ENCODE data around the gene NANOS3.
"Not testable (repeated sequence)": the region's sequence is repeated elsewhere in the genome, so short reads cannot be mapped to it uniquely, and the experiment has no call there.

Gene NANOS3

DNA sequence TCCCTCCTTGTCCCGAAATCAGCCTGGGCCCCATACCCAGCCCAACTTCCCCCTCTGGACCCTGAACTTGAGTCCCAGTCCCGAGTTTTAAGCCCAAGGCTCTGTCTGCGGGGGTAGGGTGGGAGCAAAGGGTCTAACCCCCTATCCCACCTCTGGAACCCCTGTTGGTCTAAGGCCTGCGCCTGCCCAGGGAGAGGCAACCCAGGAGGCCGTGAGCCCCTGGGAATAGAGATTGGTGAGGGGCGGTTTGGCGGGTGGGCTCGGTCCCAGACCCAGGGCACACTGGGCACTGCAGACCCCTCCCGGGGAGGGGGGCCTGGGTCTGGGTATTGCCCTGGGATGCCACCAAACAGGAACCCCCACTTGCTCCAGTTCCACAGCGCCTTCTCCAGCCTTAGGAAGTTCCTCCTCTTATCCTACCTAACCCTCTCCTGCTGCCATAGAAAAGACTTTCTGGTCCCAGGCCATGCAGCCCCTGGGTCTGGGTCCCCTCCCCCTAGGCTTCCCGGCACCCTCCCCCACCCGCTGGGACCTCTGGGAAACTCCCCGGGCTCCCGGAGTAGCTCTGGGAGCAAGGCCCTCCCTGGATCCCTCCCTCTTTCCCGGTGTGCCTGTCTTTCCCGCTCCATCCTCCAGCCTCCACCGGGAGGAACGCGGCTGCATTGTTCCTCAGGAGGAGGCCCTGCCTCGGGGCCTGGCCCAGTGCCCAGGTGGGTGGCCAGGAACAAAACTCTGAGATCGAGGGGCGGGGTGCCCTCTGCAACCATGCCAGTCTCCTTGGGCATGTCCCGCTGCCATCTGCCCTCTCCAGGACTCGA lies 33.6 kb upstream of the NANOS3 start:
- DNase-seq = no peak

DNA sequence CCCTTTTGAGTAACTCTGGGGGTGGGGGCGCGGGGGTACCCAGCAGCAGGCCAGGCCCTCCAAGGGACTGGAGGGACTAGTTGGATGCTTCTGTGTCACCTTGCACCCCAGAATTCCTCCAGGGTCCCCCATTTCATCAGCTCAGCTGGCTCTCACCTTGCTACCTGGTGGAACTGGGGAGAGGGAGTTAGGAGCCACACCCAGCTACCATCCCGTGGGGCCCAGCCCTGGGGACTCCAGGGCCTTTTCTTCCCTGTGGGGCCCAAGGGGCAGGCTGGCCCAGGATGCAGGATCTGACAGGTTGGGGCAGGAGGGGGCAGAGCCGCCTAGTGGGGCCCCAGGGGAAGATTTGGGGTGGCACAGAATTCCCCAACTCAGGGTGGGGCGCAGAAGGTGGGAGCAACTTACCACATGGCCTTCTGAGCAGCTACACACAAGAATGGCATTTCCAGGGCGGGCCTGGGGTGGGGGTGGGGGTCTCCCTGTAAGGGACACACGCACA lies 32.8 kb upstream of the NANOS3 start:
- DNase-seq = no peak

- peak; percentile 83 for DNase-seq
These were observed 30.2 kb upstream of the NANOS3 start for GRCh38 chr19:13846557-13847406.

DNA sequence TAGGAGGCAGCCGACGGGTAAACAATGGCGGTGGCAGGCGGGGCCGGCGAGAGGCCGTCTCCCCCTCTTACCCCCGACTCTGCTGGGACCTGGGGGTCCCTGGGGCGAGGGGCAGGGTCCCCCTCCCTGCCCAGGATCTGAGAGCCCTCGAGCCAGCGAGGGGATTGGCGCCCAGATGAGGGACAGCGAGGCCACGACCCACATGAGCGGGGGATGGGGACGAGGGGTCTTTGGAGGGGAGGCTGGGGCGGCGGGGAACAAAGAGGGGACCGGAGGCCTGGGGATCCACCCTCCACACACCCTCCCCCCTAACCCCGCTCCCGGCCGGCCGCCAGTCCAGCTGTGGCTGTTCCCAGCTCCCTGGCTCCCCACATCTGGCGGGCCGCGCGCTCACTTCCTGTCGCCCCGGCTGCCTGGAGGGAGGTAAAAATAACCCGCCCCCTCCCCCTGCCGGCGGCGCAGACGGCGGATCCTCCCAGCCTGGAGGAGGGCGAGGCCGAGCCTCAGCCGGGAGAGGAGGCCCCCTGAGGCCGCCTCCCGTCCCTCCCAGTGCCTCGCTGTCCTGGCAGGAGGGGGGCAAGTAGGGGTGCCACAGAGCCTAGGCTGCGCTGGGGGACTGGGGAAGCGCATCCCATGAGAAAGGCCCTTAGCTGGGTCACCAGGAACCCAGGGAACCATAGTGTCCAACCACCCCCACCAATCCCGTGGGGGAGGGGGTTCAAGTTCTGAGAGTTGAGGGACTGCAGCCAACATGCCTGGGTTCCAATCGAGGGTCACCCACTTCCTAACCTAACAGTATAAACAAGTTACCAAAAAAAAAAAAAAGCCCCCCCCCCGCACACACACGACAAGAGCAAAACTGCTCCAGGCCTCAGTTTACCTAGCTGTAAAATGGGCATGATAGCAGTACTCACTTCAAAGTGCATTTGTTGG lies 29.3 kb upstream of the NANOS3 start:
- DNase-seq = peak; percentile 58

DNA sequence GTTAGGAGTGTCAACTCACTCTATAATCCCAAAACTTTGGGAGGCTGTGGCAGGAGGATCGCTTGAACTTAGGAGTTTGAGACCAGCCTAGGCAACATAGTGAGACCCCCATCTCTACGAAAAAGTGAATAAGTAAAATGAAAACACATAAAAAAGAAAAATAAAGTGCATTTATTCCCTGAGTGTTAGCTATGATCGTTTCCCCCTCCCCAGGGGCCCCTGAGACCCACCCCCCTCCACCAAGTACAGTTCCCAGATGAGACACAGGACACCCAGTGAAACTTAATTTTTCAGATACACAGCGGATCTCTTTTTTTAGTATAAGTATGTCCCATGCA lies 28.6 kb upstream of the NANOS3 start:
- no peak for DNase-seq

GRCh38 chr19:13848798-13849676 lies 27.9 kb upstream of the NANOS3 start:
- no peak for DNase-seq

GRCh38 chr19:13849991-13850909 lies 26.7 kb upstream of the NANOS3 start:
- DNase-seq = peak; percentile 26

DNA sequence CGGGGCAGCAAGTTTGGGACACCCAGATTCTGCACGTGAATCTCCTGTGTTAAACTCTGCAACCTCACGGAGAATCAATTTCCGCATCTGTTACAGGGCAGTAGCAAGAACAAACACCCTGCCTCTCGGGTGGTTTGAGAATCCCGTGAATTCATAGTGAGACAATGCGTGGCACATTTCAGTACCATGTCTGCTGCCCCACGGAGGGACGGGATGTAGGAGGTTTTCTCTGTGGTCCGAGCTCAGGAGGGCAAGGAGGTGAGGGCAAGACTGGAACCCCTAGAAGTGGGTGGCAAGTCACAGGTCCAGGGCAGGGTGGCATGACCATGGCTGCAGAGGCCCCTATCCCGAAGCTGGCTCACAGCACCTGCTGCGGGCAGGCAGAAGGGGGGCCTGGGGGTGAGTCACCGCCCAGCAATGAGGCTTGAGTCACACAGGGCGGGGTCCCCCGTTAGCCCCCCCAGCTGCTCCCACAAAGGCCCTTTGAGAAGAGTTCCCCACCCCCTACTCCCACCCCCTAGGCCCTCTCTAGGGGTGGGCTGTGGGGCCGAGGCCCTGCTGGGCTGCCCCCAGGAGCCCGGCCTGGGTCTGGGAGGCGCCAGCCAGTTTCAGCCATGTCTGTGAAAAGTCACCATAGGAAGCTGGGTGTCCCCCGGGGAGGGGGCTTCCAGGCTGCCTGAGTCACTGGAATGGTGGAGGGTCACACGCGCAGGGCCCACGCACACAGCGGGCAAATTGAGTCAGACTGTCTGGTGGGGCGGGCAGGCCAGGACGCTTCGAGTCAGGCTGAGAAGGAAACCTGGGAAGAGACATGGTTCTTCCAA lies 25.8 kb upstream of the NANOS3 start:
- peak; percentile 69 for DNase-seq

GRCh38 chr19:13851734-13852114 lies 25.2 kb upstream of the NANOS3 start:
- DNase-seq = not testable (repeated sequence)

DNA sequence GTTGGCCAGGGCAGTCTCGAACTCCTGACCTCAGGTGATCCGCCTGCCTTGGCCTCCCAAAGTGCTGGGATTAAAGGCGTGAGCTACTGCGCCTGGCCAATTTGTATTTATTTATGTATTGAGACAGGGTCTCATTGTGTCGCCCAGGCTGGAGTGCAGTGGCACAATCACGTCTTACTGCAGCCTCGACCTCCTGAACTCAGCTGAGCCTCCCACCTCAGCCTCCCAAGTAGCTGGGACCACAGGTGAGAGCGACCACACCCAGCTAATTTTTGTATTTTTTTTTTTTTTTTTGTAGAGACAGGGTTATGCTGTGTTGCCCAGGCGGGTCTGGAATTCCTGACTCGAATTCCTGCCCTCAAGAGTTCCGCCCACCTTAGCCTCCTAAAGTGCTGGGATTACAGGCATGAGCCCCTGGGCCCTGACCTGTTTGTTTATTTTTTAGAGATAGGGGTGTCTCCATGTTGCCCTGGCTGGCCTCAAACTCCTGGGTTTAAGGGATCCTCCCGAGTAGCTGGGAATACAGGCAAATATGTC lies 24.7 kb upstream of the NANOS3 start:
- DNase-seq = not testable (repeated sequence)

DNA sequence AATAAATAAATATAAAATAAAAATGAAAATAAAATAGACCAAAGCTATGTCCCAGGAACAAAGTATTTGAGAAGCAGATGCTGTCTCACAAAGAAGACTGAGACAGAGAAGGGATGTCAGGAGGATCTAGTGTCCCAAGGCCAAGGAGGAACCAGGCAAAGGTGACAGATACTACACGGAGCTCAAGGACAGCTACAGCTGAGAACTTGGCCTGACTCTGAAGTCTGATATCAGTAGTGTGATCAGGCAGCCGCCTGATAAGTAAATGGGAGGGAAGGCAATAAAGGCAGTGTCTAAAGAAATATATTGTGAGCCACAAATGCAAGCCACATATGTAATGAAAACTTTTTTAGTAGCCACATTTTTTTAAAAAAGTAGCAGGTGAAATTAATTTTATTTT lies 20.4 kb upstream of the NANOS3 start:
- no peak for DNase-seq

GRCh38 chr19:13859361-13859880 lies 17.5 kb upstream of the NANOS3 start:
- no peak for DNase-seq

DNA sequence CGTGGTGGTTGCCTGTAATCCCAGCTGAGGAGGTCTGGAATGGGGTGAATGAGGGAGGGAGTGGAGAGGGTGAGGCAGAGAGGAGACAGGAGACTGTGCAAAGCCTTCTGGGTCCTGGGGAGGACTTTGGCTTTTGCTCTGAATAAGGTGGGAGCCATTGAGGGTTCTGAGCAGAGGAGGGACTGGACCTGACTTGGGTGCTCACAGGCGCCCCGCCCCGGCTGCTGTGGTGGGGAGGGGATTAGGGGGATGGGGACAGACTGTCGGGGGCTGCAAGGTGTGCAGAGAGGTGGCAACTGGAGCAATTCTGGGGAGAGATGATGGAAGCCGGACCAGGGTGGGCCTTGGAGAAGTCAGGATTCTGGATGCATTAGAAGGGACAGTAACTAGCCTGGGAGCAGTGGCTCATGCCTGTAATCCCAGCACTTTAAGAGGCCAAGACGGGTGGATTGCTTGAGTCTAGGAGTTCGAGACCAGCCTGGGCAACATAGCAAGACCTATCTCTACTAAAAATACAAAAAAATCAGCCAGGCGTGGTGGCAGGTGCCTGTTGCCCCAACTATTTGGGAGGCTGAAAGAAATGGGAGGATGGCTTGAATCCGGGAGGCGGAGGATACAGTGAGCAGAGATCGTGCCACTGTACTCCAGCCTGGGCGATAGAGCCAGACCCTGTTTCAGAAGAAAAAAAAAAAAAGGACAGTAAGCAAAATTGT lies 16.1 kb upstream of the NANOS3 start:
- no peak for DNase-seq

DNA sequence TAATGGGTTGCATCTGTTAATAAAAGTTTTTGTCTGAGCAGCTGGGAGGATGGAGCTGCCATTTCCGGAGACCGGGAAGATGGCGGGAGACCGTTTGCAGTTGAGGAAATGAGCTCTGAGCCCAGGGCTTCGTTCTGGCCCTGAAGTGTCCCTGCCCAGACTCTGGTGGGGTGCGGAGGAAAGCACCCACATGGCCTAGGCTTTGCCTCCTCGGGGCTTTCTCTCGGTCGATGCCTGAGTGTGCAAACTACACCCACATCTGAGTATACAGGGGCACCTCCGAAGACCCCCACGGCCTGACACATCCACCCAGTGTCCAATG lies 15.6 kb upstream of the NANOS3 start:
- no peak for DNase-seq

DNA sequence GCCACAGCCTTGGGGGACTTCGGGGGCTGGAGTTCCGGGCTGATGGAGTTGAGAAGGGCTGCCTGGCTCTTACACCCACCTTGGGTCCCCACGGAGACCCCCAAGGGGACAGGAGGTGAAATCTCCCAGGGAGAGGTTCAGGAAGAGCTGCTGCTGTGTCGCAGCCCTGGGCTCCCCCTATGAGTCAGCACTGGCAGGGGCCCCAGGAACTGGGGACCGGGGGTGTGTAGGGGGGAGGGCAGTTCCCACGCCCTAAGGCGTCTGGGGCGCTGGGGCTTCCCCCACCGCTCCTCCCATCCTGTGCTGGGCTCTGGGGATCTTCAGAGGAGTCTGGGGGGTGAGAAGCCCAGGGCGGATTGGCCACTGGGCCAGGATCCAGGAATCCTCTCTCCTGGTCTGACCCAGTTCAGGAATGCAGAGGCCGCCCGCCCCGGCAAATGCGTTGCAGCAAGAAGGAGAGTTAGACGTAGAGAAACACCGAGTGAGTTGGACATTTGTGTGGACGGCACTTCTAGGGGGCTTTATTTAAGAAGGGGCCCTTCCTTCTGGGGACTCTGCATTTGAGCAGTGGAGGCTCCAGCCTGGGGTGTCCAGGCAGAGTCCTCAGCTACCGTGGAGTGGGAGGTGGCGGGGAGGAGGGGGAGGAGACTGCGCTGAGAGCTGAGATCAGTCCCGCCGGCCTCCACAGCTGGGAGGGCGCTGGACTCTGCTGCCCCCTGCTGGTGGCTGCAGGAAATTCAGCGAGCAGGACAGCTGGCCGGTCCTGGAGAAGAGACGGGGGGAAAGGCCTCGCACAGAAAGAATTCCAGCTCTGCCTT lies 15.0 kb upstream of the NANOS3 start:
- DNase-seq = peak; percentile 81

GRCh38 chr19:13864046-13864666 lies 12.8 kb upstream of the NANOS3 start:
- DNase-seq = no peak

Data from GOT3 (cell line).